Endothelial cell (in vitro differentiated cells): ENCODE measurements around the gene TAS2R1. TPM values are rescaled to one million over a fixed set of nuclear protein-coding genes. Genes with fewer than 3 reads are reported as not detected.

ENCODE experiments used
- DNase-seq: peaks from one replicate; pipeline ENCODE4 v3.0.0; 2021; ENCODE audit warnings: low spot score
- H3K27ac Mint-ChIP-seq: one replicate; pipeline ENCODE4 v1.8.0; 2021; ENCODE audit warnings: mixed read lengths, inconsistent platforms; ENCODE audit not compliant: unreplicated experiment
- H3K27me3 Mint-ChIP-seq: one replicate; pipeline ENCODE4 v1.8.0; 2021; ENCODE audit warnings: mild to moderate bottlenecking, moderate library complexity, mixed read lengths, inconsistent platforms; ENCODE audit not compliant: unreplicated experiment
- H3K36me3 Mint-ChIP-seq: one replicate; pipeline ENCODE4 v1.8.0; 2021; ENCODE audit warnings: mild to moderate bottlenecking, low read depth, mixed read lengths, inconsistent platforms; ENCODE audit not compliant: unreplicated experiment
- H3K4me1 Mint-ChIP-seq: one replicate; pipeline ENCODE4 v1.8.0; 2021; ENCODE audit warnings: mild to moderate bottlenecking, mixed read lengths, inconsistent platforms; ENCODE audit not compliant: unreplicated experiment
- H3K4me3 Mint-ChIP-seq: one replicate; pipeline ENCODE4 v1.8.0; 2021; ENCODE audit warnings: mild to moderate bottlenecking, mixed read lengths, inconsistent platforms; ENCODE audit not compliant: unreplicated experiment
- H3K9me3 Mint-ChIP-seq: one replicate; pipeline ENCODE4 v1.8.0; 2021; ENCODE audit warnings: mixed read lengths, inconsistent platforms; ENCODE audit not compliant: unreplicated experiment
- total RNA-seq: library from RNA; stranded (reverse); fragmentation: NEBNext Ultra II Directional; extraction: Animal tissue kit (Norgen Biotek cat#: 25700); gene quantifications from one replicate; pipeline ENCODE4 v1.2.1, GENCODE V29; 2021; ENCODE audit not compliant: unreplicated experiment
- TF ChIP-seq, protein P1 (sequence below): fragments of 200-600 bp; sonication (generic); IDR thresholded peaks from one replicate; pipeline ENCODE4 v1.5.0; 2021; ENCODE audit warnings: antibody characterized with exemption; ENCODE audit not compliant: unreplicated experiment

TAS2R1 gene
- total RNA-seq, 1 donor from 2014 or later, result not detected

DNA sequence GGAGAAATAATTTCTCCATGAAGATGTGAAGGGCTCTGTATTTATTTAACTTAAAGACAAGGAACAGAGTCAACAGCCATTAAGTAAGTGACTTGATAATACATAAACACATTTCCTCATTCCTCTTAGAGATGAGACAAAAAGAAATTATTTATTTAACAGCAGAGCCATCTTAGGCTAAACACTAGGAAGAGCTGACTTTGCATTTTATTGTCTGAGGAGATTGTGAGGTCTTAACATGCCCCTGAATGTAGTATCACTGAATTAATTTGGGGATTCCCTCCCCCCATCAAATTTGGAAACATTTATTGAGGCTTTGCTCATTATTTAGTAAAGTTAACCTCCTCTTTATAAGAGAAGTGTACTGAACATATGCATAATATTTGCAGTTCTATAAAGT lies 35.2 kb downstream of the TAS2R1 start:
- TF ChIP-seq, protein P1, sequence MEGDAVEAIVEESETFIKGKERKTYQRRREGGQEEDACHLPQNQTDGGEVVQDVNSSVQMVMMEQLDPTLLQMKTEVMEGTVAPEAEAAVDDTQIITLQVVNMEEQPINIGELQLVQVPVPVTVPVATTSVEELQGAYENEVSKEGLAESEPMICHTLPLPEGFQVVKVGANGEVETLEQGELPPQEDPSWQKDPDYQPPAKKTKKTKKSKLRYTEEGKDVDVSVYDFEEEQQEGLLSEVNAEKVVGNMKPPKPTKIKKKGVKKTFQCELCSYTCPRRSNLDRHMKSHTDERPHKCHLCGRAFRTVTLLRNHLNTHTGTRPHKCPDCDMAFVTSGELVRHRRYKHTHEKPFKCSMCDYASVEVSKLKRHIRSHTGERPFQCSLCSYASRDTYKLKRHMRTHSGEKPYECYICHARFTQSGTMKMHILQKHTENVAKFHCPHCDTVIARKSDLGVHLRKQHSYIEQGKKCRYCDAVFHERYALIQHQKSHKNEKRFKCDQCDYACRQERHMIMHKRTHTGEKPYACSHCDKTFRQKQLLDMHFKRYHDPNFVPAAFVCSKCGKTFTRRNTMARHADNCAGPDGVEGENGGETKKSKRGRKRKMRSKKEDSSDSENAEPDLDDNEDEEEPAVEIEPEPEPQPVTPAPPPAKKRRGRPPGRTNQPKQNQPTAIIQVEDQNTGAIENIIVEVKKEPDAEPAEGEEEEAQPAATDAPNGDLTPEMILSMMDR, result no peak
- no peak for DNase-seq
- H3K4me3 Mint-ChIP-seq, result no peak overlapping the region
- peaks cover 14% of the 10 kb centered on the region for H3K4me1 Mint-ChIP-seq
- no peaks in the 10 kb centered on the region for H3K36me3 Mint-ChIP-seq
- H3K27me3 Mint-ChIP-seq, result no peaks in the 10 kb centered on the region
- H3K9me3 Mint-ChIP-seq, result no peaks in the 10 kb centered on the region
- H3K27ac Mint-ChIP-seq, result no peak overlapping the region

DNA sequence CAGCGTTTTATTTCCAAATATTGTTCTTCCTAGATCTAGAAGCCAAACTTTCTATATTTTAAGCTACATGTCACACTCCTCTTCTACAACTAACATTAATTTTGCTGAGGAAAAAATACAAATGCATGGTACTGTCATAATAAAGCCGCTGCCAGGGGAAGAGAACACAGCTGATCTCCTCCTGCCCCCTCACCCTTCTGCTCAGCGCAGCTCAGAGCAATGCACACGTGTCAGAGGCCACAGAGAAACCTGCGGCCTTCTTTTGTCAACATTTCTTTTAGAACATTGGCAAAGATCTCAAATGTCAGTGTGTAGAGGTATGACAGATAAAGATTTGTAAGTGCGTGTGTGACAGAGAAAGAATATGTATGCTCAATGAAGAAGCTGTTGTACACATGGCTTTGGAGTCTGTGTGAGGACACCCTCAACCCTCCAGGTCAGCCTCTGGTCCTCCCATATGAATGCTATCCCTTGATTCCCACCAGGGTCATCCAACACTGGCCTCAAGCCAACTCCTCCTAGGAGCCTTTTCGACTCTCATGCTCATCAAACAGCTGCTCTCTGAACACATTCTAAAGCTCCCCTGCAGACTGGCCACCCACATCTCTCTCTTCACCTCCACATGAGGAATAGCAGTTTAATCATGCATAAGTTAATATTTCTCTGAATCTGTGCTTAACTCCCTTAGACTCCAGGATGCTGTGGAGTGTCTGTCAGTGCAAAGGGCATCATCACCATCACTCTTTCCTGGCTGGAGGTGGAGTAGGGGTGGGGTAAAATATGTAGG lies 40.9 kb downstream of the TAS2R1 start:
- DNase-seq, result no peak
- H3K4me1 Mint-ChIP-seq, result no peaks in the 10 kb centered on the region
- H3K36me3 Mint-ChIP-seq, result no peaks in the 10 kb centered on the region
- no peak overlapping the region for H3K4me3 Mint-ChIP-seq
- no peak overlapping the region for H3K27ac Mint-ChIP-seq
- no peaks in the 10 kb centered on the region for H3K9me3 Mint-ChIP-seq
- TF ChIP-seq, protein P1, result no peak
- H3K27me3 Mint-ChIP-seq, result no peaks in the 10 kb centered on the region

DNA sequence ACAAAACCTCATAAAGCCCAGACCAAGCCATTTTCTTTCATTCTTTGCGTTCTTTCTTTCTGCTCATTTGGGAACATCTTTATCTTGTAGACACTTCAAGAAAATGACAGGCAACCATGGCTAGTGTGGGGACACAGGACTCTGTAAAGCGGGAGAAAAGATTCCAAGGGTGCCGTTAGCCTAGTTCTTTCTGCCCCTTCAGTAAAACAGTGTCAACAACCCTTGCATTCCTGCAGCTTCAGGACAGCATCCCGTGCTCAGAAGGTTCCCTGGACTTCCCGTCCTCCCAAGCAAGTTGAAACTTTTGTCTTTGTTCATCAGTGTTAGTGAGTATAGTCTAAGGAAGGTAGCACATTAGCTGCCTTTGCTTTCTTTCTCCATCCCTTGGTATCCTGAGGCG lies 41.9 kb downstream of the TAS2R1 start:
- H3K27me3 Mint-ChIP-seq, result no peaks in the 10 kb centered on the region
- H3K36me3 Mint-ChIP-seq, result no peaks in the 10 kb centered on the region
- no peaks in the 10 kb centered on the region for H3K4me1 Mint-ChIP-seq
- no peak for DNase-seq
- H3K4me3 Mint-ChIP-seq, result no peak overlapping the region
- TF ChIP-seq, protein P1, result no peak
- H3K9me3 Mint-ChIP-seq, result no peaks in the 10 kb centered on the region
- no peak overlapping the region for H3K27ac Mint-ChIP-seq

DNA sequence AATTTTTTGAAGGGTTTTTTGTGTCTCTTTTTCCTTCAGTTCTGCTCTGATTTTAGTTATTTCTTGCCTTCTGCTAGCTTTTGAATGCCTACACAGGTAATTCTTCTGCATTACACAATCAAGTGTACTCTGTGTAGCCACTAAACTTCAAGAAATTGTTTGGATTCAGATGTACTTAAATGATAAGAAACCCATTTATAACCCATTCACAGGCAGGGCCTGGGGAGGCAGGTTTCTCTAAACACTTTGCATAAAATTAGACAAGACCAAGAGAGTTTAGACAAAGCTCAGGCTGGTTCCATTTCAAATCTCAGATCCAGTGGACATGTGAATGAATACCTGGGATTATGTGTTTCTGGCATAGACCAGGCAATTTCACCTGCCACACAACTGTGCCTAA lies 43.0 kb downstream of the TAS2R1 start:
- no peak for DNase-seq
- Mint-ChIP-seq H3K4me1 (no peaks in the 10 kb centered on the region), H3K4me3 (no peak overlapping the region), H3K36me3 (no peaks in the 10 kb centered on the region), H3K27ac (no peak overlapping the region), H3K27me3 (no peaks in the 10 kb centered on the region), H3K9me3 (no peaks in the 10 kb centered on the region)
- TF ChIP-seq, protein P1, result no peak

DNA sequence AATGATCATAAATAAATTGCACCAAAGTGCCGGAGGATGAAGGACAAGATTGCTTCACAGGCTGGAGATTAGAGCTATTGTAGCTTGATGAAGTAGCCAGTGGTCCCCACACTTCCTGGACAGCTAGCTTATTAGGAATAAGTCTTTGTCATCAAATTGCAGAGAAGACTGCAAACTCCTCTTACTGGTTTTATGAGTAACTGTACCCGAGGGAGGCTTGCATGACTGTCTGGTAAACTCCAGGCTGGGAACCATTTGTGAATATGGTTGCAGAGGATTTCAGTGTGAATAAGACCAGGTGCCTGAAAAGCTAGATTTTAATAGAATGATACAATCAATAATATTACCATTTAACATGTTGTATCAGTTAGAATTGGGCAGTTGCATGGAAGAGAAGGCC lies 47.7 kb downstream of the TAS2R1 start:
- Mint-ChIP-seq H3K27ac (no peak overlapping the region), H3K36me3 (no peaks in the 10 kb centered on the region), H3K4me3 (no peak overlapping the region), H3K9me3 (no peaks in the 10 kb centered on the region), H3K27me3 (no peaks in the 10 kb centered on the region), H3K4me1 (no peaks in the 10 kb centered on the region)
- DNase-seq, result no peak
- TF ChIP-seq, protein P1, result no peak
